ENCODE data around the gene ECT2.
"Not testable (repeated sequence)": the region's sequence is repeated elsewhere in the genome, so short reads cannot be mapped to it uniquely, and the experiment has no call there.

ECT2 gene

GRCh38 chr3:172859041-172859440, 108.5 kb downstream of the ECT2 start:
- DNase-seq (ENCODE audit: low read depth) = no peak

DNA sequence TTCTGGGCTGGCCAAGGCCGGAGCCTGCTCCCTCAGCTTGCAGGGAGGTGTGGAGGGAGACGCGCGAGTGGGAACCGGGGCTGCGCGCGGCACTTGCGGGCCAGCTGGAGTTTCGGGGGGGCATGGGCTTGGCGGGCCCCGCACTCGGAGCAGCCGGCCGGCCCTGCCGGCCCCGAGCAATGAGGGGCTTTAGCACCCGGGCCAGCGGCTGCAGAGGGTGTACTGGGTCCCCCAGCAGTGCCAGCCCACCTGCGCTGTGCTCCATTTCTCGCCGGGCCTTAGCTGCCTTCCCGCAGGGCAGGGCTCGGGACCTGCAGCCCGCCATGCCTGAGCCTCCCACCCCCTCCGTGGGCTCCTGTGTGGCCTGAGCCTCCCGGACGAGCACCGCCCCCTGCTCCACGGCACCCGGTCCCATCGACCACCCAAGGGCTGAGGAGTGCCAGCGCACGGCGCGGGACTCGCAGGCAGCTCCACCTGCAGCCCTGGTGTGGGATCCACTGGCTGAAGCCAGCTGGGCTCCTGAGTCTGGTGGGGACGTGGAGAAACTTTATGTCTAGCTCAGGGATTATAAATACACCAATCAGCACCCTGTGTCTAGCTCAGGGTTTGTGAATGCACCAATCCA, 116.3 kb downstream of the ECT2 start:
- DNase-seq (ENCODE audit: low read depth) = not testable (repeated sequence)

DNA sequence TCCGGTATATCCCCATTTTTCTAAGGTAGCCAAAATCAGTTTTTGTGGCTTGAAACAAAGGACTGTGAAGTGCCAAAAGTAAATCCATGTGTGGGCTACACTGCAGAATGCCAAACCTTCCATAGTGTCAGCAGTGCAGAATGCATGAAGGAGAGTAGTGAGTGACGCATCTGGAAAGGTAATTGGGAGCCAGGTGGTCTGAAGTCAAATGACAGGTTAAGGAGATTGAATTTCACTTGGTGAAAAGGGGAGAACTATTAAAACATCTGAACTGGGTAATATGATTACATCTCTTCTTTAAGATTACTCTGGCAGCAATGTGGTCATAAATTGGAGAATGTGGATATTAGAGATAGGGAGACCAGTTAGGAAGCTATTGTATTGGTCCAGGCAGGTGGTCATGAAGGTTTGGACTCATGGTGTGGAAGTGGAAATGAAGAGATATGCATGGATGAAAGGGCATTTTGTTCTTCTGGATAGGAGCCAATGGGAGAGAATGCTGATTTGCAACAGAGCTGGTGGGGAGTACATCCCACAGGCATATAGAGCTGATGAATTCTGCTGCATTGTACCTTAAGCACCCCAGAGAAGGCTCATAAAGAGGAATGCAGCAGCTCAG, 118.2 kb downstream of the ECT2 start:
- DNase-seq (ENCODE audit: low read depth) = no peak

DNA sequence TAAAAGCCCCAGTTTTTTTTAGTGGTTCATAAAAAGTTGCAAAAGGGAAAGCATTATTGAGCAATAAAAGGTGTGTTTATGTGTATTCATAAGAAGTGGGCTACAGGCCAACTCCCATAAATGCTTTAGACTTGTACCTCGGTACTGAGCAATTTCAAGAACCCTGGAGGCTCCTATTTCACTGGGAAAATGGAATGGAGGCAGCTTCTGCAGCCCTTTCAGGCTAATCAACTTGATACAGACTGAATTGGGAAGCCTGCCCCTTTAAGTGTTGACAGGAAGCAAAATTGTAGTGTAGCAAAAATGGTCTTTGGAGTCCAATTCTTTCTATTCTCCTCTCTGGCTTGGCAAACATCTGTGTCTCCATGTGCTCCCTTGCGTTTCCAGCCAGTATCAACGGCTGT, 118.8 kb downstream of the ECT2 start:
- no peak for DNase-seq (ENCODE audit: low read depth)

DNA sequence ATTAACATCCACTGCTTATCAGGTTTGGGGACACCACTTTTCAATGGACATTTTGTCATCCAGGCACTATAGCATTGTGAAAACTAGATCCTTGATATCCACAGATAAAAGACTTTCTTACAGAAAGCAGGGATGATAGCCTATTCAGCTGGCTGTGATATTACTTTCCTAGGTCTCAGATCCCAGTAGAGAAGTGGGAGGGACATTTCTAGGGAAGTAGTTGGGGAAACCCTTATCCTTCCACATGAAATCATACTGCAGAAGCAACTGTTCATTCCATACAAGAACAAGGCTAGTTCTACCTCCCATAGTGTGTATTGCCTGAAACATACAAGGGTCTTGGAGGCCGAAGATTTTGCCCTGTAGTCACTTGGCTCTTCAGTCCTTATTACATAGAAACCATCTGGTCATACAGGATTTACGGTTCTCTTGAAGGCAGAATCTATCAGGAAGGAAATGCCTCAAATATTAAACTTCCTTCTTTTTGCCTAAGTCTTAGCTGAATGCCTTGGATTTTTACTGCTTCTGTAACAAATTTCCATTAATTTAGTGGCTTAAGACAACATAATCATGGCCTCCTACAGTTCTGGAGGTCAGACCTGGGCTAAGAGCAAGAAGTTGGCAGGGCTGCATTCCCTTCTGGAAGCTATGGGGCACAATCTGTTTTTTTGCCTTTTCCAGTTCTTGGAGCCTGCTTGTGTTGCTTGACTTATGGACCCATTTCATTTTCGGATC, 119.4 kb downstream of the ECT2 start:
- no peak for DNase-seq (ENCODE audit: low read depth)
